ENCODE data around the gene NFATC1.

Gene NFATC1

DNA sequence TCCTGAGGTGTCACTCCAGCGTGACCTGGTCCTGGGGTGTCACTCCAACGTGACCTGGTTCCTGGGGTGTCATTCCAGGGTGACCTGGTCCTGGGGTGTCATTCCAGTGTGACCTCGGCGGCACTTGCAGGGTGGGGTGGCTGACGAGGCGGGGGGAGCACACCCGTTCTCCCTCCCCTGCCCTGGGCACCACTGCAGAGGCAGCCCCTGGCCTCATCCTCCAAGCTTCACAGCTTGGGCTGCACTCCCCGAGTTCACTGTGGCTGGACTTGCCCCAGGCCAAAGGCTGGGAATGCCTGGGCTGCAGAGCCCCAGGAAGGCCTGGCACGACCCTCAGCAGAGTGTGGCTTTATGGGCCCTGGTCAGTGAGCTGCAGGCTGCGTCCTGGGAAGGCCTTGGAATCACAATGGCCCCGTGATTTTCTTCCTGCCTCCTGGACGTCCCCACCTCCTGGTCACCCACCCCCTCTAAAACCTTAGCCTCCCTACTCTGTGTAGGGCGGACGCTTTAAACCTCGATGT lies 88.3 kb downstream of the NFATC1 start:
- Mint-ChIP-seq H3K4me1 (peaks cover 3% of the 10 kb centered on the region), H3K27me3 (no peaks in the 10 kb centered on the region), H3K9me3 (no peaks in the 10 kb centered on the region), H3K36me3 (peaks cover 7% of the 10 kb centered on the region), H3K4me3 (no peak overlapping the region), H3K27ac (no peak overlapping the region)
- CTCF ChIA-PET = no interaction called here
- DNase-seq = no peak

DNA sequence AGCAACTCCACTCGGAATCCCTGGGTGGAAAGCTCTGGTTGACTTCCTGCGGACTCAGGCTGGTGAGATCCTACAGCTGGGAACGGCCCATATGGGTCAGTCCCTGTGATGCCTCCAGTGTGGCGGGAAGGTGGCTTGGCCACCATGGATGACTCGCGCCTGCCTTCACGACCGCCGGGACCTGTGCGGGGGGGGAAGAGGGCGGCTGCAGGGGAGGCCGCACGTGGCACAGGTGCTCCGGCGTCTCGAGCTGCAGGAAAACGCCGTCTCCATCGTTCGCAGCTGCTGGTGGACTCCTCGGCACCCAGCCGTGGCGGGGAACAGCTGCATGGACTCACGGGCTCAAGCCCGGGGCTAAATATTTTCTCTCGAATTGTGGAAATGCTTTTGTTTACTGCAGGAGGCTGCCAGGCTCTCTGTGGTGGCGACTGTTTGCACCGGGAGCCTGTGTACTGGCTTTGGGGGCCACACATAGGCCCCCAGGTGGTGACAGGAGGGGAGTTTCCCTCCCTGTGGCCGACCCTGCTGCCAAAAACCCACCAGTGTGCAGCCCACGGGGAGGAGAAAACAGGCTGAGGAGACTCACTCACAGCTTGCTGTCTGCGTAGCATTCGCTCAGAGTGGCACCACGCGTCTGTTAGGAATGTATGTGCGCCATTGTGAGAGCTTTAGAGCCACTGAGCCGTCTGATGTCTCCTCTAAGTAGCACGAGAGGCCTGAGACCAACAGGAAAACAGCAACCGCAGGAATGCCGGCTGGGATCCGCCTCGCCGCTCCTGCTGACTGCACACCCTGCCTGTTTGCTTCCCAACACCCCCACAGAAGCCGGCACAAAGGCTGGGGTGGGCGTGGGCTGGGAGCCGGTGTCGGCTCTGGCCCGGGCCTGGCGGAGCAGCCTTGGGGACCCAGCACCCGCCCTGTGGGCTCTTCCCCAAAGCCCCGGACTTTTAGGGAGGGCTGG lies 89.2 kb downstream of the NFATC1 start:
- peaks cover 4% of the 10 kb centered on the region for H3K4me1 Mint-ChIP-seq

DNA sequence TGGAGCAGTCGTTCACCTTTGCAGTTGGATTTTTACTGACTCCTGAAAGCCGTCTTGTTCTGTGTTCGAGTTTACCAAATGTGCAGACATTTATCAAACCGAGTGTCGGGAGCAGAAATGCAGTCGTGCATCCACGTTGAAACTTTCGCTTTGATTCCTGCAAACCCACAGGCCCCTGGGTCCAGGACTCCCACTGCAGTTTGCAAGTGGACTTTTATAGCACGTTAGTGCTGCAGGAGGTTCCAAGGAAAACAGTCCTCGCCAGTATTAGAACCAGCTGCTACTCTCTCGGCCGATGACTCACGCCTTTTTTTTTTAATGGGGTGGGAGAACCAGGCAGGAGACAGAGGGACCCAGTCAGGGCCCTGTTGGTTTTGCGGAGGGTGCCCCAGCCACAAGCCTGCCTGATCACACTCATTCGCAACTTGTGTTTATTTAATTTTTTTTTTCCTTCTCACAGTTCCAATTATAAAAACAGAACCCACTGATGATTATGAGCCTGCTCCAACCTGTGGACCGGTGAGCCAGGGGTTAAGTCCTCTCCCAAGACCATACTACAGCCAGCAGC lies 90.1 kb downstream of the NFATC1 start:
- H3K9me3 Mint-ChIP-seq = no peaks in the 10 kb centered on the region
- CTCF ChIA-PET = no interaction called here
- no peak overlapping the region for H3K27ac Mint-ChIP-seq
- peaks cover 5% of the 10 kb centered on the region for H3K36me3 Mint-ChIP-seq
- DNase-seq = peak; percentile 17
- peaks cover 4% of the 10 kb centered on the region for H3K4me1 Mint-ChIP-seq
- no peaks in the 10 kb centered on the region for H3K27me3 Mint-ChIP-seq
- H3K4me3 Mint-ChIP-seq = no peak overlapping the region

More for the DNA sequence above, 89.2 kb downstream of the NFATC1 start:
- Mint-ChIP-seq H3K27me3 (no peaks in the 10 kb centered on the region), H3K4me3 (no peak overlapping the region), H3K36me3 (peaks cover 5% of the 10 kb centered on the region), H3K9me3 (no peaks in the 10 kb centered on the region), H3K27ac (no peak overlapping the region)
- CTCF ChIA-PET = no interaction called here
- peak; percentile 11 for DNase-seq

DNA sequence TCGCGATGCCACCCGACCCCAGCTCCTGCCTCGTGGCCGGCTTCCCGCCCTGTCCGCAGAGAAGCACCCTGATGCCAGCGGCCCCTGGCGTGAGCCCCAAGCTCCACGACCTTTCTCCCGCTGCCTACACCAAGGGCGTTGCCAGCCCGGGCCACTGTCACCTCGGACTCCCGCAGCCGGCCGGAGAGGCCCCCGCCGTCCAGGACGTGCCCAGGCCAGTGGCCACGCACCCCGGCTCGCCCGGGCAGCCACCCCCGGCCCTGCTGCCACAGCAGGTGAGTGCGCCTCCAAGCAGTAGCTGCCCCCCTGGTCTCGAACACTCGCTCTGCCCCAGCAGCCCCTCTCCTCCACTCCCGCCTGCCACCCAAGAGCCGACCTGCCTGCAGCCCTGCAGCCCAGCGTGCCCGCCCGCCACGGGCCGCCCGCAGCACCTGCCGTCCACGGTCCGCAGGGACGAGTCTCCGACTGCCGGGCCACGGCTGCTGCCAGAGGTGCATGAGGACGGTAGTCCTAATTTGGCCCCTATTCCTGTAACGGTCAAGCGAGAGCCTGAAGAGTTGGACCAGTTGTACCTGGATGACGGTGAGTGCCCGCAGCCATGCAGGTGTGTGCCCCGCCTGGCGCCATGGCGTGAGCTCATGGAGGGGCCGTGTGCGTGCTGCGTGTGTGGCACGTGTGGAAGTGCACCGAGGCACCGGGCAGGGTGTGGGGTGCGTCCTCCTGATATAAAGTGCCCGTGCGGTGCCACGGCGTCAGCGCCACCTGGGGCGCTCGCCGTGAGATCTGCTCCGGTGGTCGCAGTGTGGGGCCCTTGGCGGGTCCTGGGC lies 90.8 kb downstream of the NFATC1 start:
- peaks cover 9% of the 10 kb centered on the region for H3K36me3 Mint-ChIP-seq
- no peaks in the 10 kb centered on the region for H3K9me3 Mint-ChIP-seq
- peaks cover 9% of the 10 kb centered on the region for H3K4me1 Mint-ChIP-seq
- no peak overlapping the region for H3K4me3 Mint-ChIP-seq
- peak overlapping the region; percentile 45 for H3K27ac Mint-ChIP-seq
- peak; percentile 9 for DNase-seq
- no peaks in the 10 kb centered on the region for H3K27me3 Mint-ChIP-seq
- CTCF ChIA-PET = no interaction called here

DNA sequence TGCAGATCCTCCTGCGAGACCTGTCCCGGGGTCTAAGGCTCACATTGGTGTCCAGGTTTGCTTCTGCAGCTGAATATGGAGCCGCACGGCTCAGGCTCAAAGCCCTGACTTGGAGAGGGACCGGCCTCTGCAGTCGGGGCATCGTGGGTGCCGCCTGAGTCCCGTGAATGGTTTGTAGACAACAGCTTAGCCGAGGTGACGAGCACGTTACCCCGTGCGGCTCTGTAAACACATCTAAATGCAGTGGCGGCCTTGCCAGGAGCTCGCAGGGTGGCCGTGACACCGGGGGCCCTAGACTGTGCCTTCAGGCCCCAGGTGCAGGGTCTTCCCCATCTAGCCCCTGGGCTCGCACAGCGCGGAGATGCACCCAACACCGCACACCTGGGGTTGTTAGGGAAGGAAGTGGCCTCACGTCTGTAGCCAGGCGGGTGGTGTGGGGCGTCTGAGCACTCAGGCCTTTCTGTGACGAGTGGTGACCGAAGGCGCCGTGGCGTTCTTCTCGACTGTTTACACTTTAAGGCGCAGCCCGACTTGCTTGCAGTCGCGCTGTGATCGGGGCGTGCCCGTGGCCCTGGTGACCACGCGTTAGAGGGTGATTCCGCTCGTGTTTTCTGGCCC lies 91.6 kb downstream of the NFATC1 start:
- Mint-ChIP-seq H3K9me3 (no peaks in the 10 kb centered on the region), H3K36me3 (peaks cover 13% of the 10 kb centered on the region), H3K27ac (peak overlapping the region; percentile 71), H3K4me1 (peaks cover 15% of the 10 kb centered on the region), H3K4me3 (no peak overlapping the region), H3K27me3 (no peaks in the 10 kb centered on the region)
- CTCF ChIA-PET = no interaction called here
- peak; percentile 11 for DNase-seq

DNA sequence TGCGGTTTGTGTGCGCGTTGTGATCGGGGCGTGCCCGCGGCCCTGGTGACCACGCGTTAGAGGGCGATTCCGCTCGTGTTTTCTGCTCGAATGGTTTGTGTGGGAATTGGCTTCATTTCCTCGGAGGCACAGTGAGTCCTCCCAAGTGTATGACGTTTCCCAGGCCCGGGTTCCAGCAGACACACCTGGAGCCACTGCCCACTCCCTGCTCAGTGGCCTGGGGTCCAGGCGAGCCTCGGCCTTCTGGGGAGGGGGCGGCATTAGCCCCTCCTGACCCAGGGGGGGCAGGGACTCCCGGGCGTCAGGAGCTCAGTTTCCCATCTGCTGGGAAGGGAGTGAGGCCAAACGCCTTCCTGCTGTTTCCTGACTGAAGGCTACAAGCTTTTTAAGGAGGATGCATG lies 92.1 kb downstream of the NFATC1 start:
- peak overlapping the region; percentile 71 for H3K27ac Mint-ChIP-seq
- no peaks in the 10 kb centered on the region for H3K27me3 Mint-ChIP-seq
- H3K9me3 Mint-ChIP-seq = no peaks in the 10 kb centered on the region
- peaks cover 18% of the 10 kb centered on the region for H3K4me1 Mint-ChIP-seq
- no peak overlapping the region for H3K4me3 Mint-ChIP-seq
- peak; percentile 5 for DNase-seq
- CTCF ChIA-PET = no interaction called here
- peaks cover 14% of the 10 kb centered on the region for H3K36me3 Mint-ChIP-seq

DNA sequence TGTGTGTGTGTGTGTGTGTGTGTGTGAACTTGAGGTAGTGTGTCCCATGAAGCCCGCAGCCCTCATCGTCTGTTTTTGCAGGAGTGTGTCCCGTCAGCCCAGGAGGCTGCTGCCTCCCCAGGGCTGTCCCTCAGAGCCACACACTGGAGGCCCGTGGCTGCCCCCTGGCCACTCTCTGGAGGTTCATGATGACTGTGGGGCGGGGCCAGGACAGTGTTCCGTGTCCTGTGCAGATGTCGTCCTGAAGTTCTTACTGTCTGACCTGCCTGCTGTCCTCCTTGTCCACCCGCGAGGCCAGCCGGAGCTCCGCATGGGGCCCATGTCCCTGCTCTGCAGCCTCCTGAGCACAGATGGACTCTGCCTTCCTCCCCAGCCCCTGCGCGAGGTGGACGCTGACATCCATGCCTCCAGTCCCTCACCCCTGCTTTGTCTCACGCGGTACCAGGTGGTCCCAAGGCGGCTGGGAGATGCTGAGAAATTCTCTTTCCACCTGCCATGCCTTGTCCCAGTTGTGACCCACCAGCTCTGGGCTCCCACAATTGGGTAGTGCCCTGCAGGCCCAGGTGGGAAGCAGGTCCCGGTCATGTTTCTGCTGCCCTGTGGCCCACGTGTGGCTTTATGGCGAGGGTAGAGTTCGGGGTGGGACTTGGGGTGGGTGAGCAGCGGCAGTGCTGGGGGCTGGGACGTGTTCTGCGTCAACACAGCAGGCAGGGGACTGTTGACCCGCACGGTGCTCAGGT lies 92.8 kb downstream of the NFATC1 start:
- Mint-ChIP-seq H3K27ac (no peak overlapping the region), H3K27me3 (no peaks in the 10 kb centered on the region), H3K36me3 (peaks cover 16% of the 10 kb centered on the region), H3K9me3 (no peaks in the 10 kb centered on the region), H3K4me3 (no peak overlapping the region), H3K4me1 (peaks cover 18% of the 10 kb centered on the region)
- DNase-seq = peak; percentile 16
- CTCF ChIA-PET = no interaction called here

DNA sequence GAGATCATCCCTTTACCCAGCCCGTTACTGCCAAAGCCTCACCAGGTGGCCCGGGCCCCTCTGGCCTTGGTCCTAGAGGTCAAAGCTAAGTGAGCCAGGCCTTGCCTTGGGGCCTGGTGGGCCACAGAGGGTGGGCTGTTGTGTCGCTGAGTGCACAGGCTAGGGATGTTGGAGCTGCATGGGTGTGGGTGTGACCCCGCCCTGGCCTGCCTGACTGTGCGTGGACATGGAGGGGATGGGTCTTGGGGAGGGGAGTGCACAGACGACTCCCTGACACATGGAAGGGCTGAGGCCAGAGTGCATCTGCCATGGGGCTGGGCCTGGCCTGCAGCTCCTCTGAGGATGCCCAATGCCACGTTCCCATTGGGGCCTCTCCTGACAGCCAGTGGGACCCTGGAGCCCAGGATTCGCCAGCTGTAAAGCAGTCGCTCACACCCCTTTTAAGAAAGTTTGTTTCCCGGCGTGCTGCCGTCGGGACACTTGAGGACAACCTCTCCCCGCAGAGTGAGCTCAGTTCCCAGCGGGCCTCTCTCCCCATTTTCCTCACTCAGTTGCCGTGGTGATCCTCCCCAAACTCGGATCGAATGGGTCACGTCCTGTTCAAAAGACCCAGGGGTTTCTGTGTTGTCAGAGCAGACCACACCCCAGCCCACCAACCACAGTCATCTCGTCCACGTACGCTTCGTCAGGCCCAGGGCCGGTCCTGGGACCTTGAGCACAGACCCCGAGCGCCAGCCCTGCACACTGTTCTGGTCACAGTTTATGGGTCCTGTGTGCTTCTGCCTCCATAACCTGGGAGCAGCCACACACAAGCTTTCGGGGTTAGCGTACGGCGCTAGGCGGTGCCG lies 93.5 kb downstream of the NFATC1 start:
- peaks cover 18% of the 10 kb centered on the region for H3K4me1 Mint-ChIP-seq
- no peaks in the 10 kb centered on the region for H3K27me3 Mint-ChIP-seq
- H3K4me3 Mint-ChIP-seq = no peak overlapping the region
- peaks cover 16% of the 10 kb centered on the region for H3K36me3 Mint-ChIP-seq
- H3K9me3 Mint-ChIP-seq = no peaks in the 10 kb centered on the region
- CTCF ChIA-PET = no interaction called here
- peak; percentile 19 for DNase-seq
- no peak overlapping the region for H3K27ac Mint-ChIP-seq

DNA sequence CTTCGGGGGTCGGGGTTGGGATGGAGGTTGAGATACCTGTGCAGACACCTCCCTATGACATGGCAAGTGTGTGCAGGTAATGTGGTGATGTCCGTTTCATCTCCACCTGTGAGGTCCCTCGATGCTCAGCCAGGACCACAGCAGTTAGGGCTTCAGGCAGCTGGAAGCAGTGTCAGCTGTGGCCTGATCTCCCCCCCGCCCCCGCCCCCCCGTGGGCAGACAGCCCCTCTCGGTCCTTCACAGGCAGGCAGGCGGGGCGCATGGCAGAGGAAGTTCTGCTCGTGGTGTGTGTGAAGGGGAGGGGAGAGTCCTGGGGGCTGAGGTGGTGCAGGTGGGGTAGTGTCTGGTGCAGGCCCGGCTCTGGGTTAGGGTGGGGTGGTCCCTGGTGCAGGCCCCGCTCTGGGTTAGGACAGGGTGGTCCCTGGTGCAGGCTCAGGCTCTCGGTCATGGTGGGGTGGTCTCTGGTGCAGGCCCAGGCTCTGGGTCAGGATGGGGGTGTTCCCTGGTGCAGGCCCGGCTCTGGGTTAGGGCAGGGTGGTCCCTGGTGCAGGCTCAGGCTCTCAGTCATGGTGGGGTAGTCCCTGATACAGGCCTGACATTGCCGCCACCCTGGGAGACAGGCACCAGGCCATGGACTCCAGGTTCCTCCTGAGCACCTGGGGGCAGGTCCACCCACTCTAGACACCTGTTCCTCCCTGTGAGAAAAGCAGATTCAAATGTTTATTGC lies 94.3 kb downstream of the NFATC1 start:
- Mint-ChIP-seq H3K36me3 (peaks cover 18% of the 10 kb centered on the region), H3K27ac (no peak overlapping the region), H3K4me1 (peaks cover 18% of the 10 kb centered on the region), H3K27me3 (no peaks in the 10 kb centered on the region), H3K4me3 (no peak overlapping the region), H3K9me3 (no peaks in the 10 kb centered on the region)
- DNase-seq = peak; percentile 17
- CTCF ChIA-PET = no interaction called here

DNA sequence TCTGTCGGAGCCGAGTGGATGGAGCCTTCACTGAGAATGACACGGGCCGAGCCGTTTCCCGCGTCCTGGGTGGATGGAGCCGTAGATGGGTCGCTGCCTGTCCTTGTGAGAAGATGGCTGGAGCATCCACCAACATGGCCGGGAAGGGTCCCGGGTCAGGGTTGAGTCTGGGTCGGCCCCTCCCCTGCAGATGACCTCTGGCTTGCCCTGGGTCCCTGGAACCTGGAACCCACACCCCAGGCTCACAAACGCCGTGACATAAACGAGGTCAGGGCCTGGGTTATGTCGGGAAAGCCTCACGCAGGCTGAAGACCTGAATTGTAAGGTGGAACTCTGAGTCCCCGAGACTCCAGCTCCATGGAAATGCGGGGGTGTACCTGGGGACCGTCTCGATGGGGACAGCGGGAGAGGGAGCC lies 94.9 kb downstream of the NFATC1 start:
- Mint-ChIP-seq H3K27me3 (no peaks in the 10 kb centered on the region), H3K4me3 (no peak overlapping the region), H3K4me1 (peaks cover 18% of the 10 kb centered on the region), H3K27ac (peak overlapping the region; percentile 30), H3K9me3 (peaks cover 3% of the 10 kb centered on the region), H3K36me3 (peaks cover 23% of the 10 kb centered on the region)
- CTCF ChIA-PET = no interaction called here
- DNase-seq = peak; percentile 9

DNA sequence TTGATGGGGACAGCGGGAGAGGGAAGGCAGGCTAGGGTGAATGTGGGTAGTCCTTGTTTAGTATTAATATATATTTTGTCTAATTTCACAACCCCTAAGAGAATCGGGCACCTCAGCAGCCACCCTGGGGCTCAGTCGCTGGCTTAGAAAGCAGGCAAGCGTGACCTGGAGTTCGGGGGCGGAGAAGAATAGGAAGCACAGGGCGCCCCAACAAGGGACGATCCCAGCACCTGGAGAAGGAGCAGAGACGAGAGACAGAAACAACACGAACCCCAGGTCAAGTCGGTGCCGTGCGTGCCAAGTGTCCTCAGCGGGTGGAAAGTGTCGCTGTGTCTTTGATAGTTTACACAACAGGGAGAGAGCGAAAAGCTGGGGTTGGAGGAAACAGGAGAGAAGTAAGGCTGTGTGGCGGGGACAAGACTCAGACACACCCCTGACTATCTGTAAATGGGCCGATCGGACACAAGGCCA lies 95.4 kb downstream of the NFATC1 start:
- peak overlapping the region; percentile 13 for H3K27ac Mint-ChIP-seq
- H3K36me3 Mint-ChIP-seq = peaks cover 26% of the 10 kb centered on the region
- peak; percentile 10 for DNase-seq
- no peaks in the 10 kb centered on the region for H3K27me3 Mint-ChIP-seq
- peaks cover 5% of the 10 kb centered on the region for H3K9me3 Mint-ChIP-seq
- CTCF ChIA-PET = no interaction called here
- peaks cover 18% of the 10 kb centered on the region for H3K4me1 Mint-ChIP-seq
- no peak overlapping the region for H3K4me3 Mint-ChIP-seq

DNA sequence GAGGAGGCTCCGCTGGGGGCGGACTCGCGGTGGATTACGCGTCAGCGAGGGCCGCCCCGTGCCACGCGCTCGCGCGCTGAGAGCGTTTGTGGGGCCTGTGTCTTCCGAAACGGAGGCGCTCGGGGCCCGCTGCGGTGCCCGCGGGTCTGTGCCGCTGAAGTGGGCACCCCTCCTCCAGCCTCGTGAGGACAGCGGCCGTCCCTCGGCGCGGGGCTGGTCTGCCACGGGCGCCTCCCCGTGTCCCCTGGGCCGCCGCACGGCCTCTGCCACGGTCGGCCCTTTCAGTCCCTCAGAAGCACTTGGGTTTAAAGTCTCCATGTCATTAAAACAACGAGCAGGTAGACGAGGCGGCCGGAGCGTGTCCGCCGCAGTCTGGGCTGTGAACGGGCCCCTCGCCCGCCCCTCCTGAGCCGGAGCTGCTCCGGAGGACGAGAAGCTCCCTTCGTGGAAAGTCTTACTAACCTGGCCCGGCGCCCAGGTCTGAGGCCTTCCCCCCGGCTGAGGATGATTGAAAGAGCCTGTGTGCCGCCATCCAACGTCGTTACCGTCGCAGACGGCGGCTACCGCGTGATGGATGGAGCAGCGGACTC lies 97.6 kb downstream of the NFATC1 start:
- Mint-ChIP-seq H3K9me3 (peaks cover 21% of the 10 kb centered on the region), H3K4me3 (no peak overlapping the region), H3K27me3 (no peaks in the 10 kb centered on the region), H3K4me1 (peaks cover 21% of the 10 kb centered on the region), H3K36me3 (peaks cover 45% of the 10 kb centered on the region), H3K27ac (no peak overlapping the region)
- CTCF ChIA-PET = no interaction called here
- DNase-seq = peak; percentile 1
